Activated CD4-positive, alpha-beta memory T cell treated with anti-CD3 and anti-CD28 coated beads, Interleukin-2, amount 10 ng/mL, durations not matched to agents 7 days and 5 days (primary cell): ENCODE data around the gene AGPAT4. TPM values are rescaled to one million over a fixed set of nuclear protein-coding genes. Genes with fewer than 3 reads are reported as not detected.
"Not testable (repeated sequence)": the region's sequence is repeated elsewhere in the genome, so short reads cannot be mapped to it uniquely, and the experiment has no call there.

Experiments used
- CTCF ChIA-PET: fragments of 350-600 bp; sonication (Branson Sonifier 250); formaldehyde crosslinking; loops from one replicate; lab custom pipeline; 2021; ENCODE audit warnings: antibody characterized with exemption, inconsistent platforms; lab: Charles Lee
- POLR2A ChIA-PET: fragments of 350-600 bp; sonication (Branson Sonifier 250); formaldehyde crosslinking; loops from one replicate; lab custom pipeline; 2021; ENCODE audit warnings: antibody characterized with exemption; lab: Charles Lee
- DNase-seq: peaks from one replicate; pipeline ENCODE4 v3.0.0-alpha.2; 2020
- H3K27ac Mint-ChIP-seq: one replicate; pipeline ENCODE4 v1.8.0; 2021; ENCODE audit warnings: mild to moderate bottlenecking, mixed read lengths
- H3K27me3 Mint-ChIP-seq: one replicate; pipeline ENCODE4 v1.8.0; 2021; ENCODE audit warnings: mixed read lengths
- H3K36me3 Mint-ChIP-seq: one replicate; pipeline ENCODE4 v1.8.0; 2021; ENCODE audit warnings: low read depth, mixed read lengths
- H3K4me1 Mint-ChIP-seq: one replicate; pipeline ENCODE4 v1.8.0; 2021; ENCODE audit warnings: mixed read lengths
- H3K4me3 Mint-ChIP-seq: one replicate; pipeline ENCODE4 v1.8.0; 2021; ENCODE audit warnings: mild to moderate bottlenecking, mixed read lengths
- H3K9me3 Mint-ChIP-seq: one replicate; pipeline ENCODE4 v1.8.0; 2021; ENCODE audit warnings: mixed read lengths
- total RNA-seq, 2 experiments: library from RNA; stranded (reverse); gene quantifications; one replicate each; pipeline ENCODE4 v1.2.3, GENCODE V29; 2021

Gene AGPAT4
- total RNA-seq, 2 experiments from 2014 or later, result 13.9 to 14.3 TPM

GRCh38 chr6:161130541-161130940 is 143.3 kb downstream of the AGPAT4 start:
- no peak overlapping the region for H3K27ac Mint-ChIP-seq
- ChIA-PET CTCF (no interaction called here), POLR2A (no interaction called here)

GRCh38 chr6:161128680-161129196 is 145.1 kb downstream of the AGPAT4 start:
- ChIA-PET CTCF (interaction anchor here (0.9 kb wide), 1 partner anchor 242 kb away, joined by 3 read pairs; no protein-coding TSS in a partner anchor), POLR2A (interaction anchor here (1.2 kb wide), 1 partner anchor 17 kb away, joined by 4 read pairs; no protein-coding TSS in a partner anchor)
- no peak for DNase-seq
- Mint-ChIP-seq H3K9me3 (peaks cover 12% of the 10 kb centered on the region), H3K36me3 (peaks cover 70% of the 10 kb centered on the region), H3K27ac (peak overlapping the region; percentile 37), H3K4me1 (peaks cover 16% of the 10 kb centered on the region), H3K4me3 (no peak overlapping the region), H3K27me3 (no peaks in the 10 kb centered on the region)

More at GRCh38 chr6:161130541-161130940, 143.3 kb downstream of the AGPAT4 start:
- DNase-seq, result no peak
- Mint-ChIP-seq H3K27me3 (no peaks in the 10 kb centered on the region), H3K4me3 (no peak overlapping the region), H3K9me3 (no peaks in the 10 kb centered on the region), H3K36me3 (peaks cover 58% of the 10 kb centered on the region), H3K4me1 (peaks cover 16% of the 10 kb centered on the region)

GRCh38 chr6:161128230-161128629 is 145.6 kb downstream of the AGPAT4 start:
- POLR2A ChIA-PET, result interaction anchor here (0.6 to 1.2 kb wide), 3 partner anchors 12 to 16 kb away, joined by 3 to 4 read pairs (median 4); no protein-coding TSS in a partner anchor
- peaks cover 17% of the 10 kb centered on the region for H3K9me3 Mint-ChIP-seq
- no peaks in the 10 kb centered on the region for H3K27me3 Mint-ChIP-seq
- DNase-seq, result no peak
- CTCF ChIA-PET, result interaction anchor here (0.9 to 1.0 kb wide), 2 partner anchors 243 to 246 kb away, joined by 3 read pairs; no protein-coding TSS in a partner anchor
- no peak overlapping the region for H3K4me3 Mint-ChIP-seq
- peak overlapping the region; percentile 37 for H3K27ac Mint-ChIP-seq
- peaks cover 72% of the 10 kb centered on the region for H3K36me3 Mint-ChIP-seq
- H3K4me1 Mint-ChIP-seq, result peaks cover 16% of the 10 kb centered on the region

GRCh38 chr6:161127071-161127740 is 146.7 kb downstream of the AGPAT4 start:
- H3K4me1 Mint-ChIP-seq, result peaks cover 16% of the 10 kb centered on the region

GRCh38 chr6:161125591-161125990 is 148.3 kb downstream of the AGPAT4 start:
- no peak overlapping the region for H3K4me3 Mint-ChIP-seq
- POLR2A ChIA-PET, result interaction anchor here (1.1 kb wide), 1 partner anchor 14 kb away, joined by 3 read pairs; no protein-coding TSS in a partner anchor
- H3K4me1 Mint-ChIP-seq, result peaks cover 16% of the 10 kb centered on the region
- no peak for DNase-seq
- H3K27me3 Mint-ChIP-seq, result no peaks in the 10 kb centered on the region
- peaks cover 33% of the 10 kb centered on the region for H3K9me3 Mint-ChIP-seq
- peaks cover 92% of the 10 kb centered on the region for H3K36me3 Mint-ChIP-seq
- no peak overlapping the region for H3K27ac Mint-ChIP-seq
- CTCF ChIA-PET, result no interaction called here

More at GRCh38 chr6:161127071-161127740, 146.7 kb downstream of the AGPAT4 start:
- ChIA-PET POLR2A (interaction anchor here (1.0 to 1.2 kb wide), 2 partner anchors 13 to 15 kb away, joined by 3 to 4 read pairs; no protein-coding TSS in a partner anchor), CTCF (interaction anchor here (1.0 kb wide), 1 partner anchor 247 kb away, joined by 3 read pairs; no protein-coding TSS in a partner anchor)
- no peak overlapping the region for H3K4me3 Mint-ChIP-seq
- no peaks in the 10 kb centered on the region for H3K27me3 Mint-ChIP-seq
- peaks cover 23% of the 10 kb centered on the region for H3K9me3 Mint-ChIP-seq
- no peak overlapping the region for H3K27ac Mint-ChIP-seq
- H3K36me3 Mint-ChIP-seq, result peaks cover 81% of the 10 kb centered on the region
- DNase-seq, result no peak

GRCh38 chr6:161123319-161123718 is 150.5 kb downstream of the AGPAT4 start:
- POLR2A ChIA-PET, result interaction anchor here (1.0 to 1.2 kb wide), 2 partner anchors 9 to 12 kb away, joined by 3 read pairs; no protein-coding TSS in a partner anchor
- peaks cover 39% of the 10 kb centered on the region for H3K9me3 Mint-ChIP-seq

GRCh38 chr6:161117942-161118341 is 155.9 kb downstream of the AGPAT4 start:
- Mint-ChIP-seq H3K27me3 (no peaks in the 10 kb centered on the region), H3K27ac (no peak overlapping the region), H3K36me3 (peaks cover 80% of the 10 kb centered on the region), H3K9me3 (peaks cover 21% of the 10 kb centered on the region), H3K4me1 (peaks cover 6% of the 10 kb centered on the region), H3K4me3 (no peak overlapping the region)
- ChIA-PET CTCF (no interaction called here), POLR2A (no interaction called here)
- no peak for DNase-seq

More at GRCh38 chr6:161123319-161123718, 150.5 kb downstream of the AGPAT4 start:
- CTCF ChIA-PET, H3K4me1 Mint-ChIP-seq, H3K27ac Mint-ChIP-seq, H3K4me3 Mint-ChIP-seq, H3K27me3 Mint-ChIP-seq, DNase-seq: not testable (repeated sequence)
- peaks cover 86% of the 10 kb centered on the region for H3K36me3 Mint-ChIP-seq

GRCh38 chr6:161117308-161117707 is 156.6 kb downstream of the AGPAT4 start:
- Mint-ChIP-seq H3K4me3 (no peak overlapping the region), H3K4me1 (peaks cover 11% of the 10 kb centered on the region), H3K27me3 (no peaks in the 10 kb centered on the region), H3K36me3 (peaks cover 80% of the 10 kb centered on the region), H3K27ac (no peak overlapping the region), H3K9me3 (peaks cover 17% of the 10 kb centered on the region)
- CTCF ChIA-PET, result no interaction called here
- POLR2A ChIA-PET, result no interaction called here
- DNase-seq, result no peak

- Mint-ChIP-seq H3K36me3 (peaks cover 78% of the 10 kb centered on the region), H3K27me3 (no peaks in the 10 kb centered on the region), H3K9me3 (peaks cover 12% of the 10 kb centered on the region), H3K27ac (no peak overlapping the region), H3K4me1 (peaks cover 18% of the 10 kb centered on the region), H3K4me3 (no peak overlapping the region)
- CTCF ChIA-PET, result no interaction called here
- no peak for DNase-seq
- POLR2A ChIA-PET, result no interaction called here
Measured at GRCh38 chr6:161116554-161116953, 157.3 kb downstream of the AGPAT4 start.

GRCh38 chr6:161115468-161115867 is 158.4 kb downstream of the AGPAT4 start:
- no peak for DNase-seq
- peaks cover 82% of the 10 kb centered on the region for H3K36me3 Mint-ChIP-seq
- H3K4me3 Mint-ChIP-seq, result no peak overlapping the region
- ChIA-PET CTCF (interaction anchor here (1.3 kb wide), 1 partner anchor 256 kb away, joined by 4 read pairs; no protein-coding TSS in a partner anchor), POLR2A (no interaction called here)
- peaks cover 28% of the 10 kb centered on the region for H3K4me1 Mint-ChIP-seq
- H3K27ac Mint-ChIP-seq, result peak overlapping the region; percentile 6
- H3K27me3 Mint-ChIP-seq, result no peaks in the 10 kb centered on the region
- H3K9me3 Mint-ChIP-seq, result peaks cover 5% of the 10 kb centered on the region

- peak overlapping the region; percentile 68 for H3K27ac Mint-ChIP-seq
- H3K36me3 Mint-ChIP-seq, result peaks cover 80% of the 10 kb centered on the region
- H3K27me3 Mint-ChIP-seq, result no peaks in the 10 kb centered on the region
- no peaks in the 10 kb centered on the region for H3K9me3 Mint-ChIP-seq
- no peak overlapping the region for H3K4me3 Mint-ChIP-seq
- peaks cover 30% of the 10 kb centered on the region for H3K4me1 Mint-ChIP-seq
- DNase-seq, result peak; percentile 35
- ChIA-PET POLR2A (interaction anchor here (0.7 to 1.1 kb wide), 7 partner anchors 12 to 162 kb away, joined by 3 to 4 read pairs (median 3); partner anchors contain the start of gene AGPAT4), CTCF (interaction anchor here (0.8 to 1.5 kb wide), 4 partner anchors 14 to 260 kb away, joined by 3 to 10 read pairs (median 5); no protein-coding TSS in a partner anchor)
Measured at GRCh38 chr6:161111261-161111660, 162.6 kb downstream of the AGPAT4 start.

- ChIA-PET CTCF (interaction anchor here (1.2 to 1.4 kb wide), 2 partner anchors 13 to 117 kb away, joined by 4 to 6 read pairs; no protein-coding TSS in a partner anchor), POLR2A (interaction anchor here (1.1 kb wide), 1 partner anchor 13 kb away, joined by 3 read pairs; no protein-coding TSS in a partner anchor)
- Mint-ChIP-seq H3K27me3 (no peaks in the 10 kb centered on the region), H3K27ac (no peak overlapping the region), H3K4me3 (no peak overlapping the region), H3K9me3 (no peaks in the 10 kb centered on the region), H3K4me1 (peaks cover 26% of the 10 kb centered on the region), H3K36me3 (peaks cover 79% of the 10 kb centered on the region)
- no peak for DNase-seq
Measured at GRCh38 chr6:161110028-161110779, 163.7 kb downstream of the AGPAT4 start.
